HL-60 (cell line): ENCODE measurements around the gene CSMD2.

Experiments used
- DNase-seq, 2 experiments: peaks; one replicate each; pipeline ENCODE4 v3.0.0-alpha.2; 2010 to 2020; ENCODE audit warnings: low read depth in 1 of 2, low spot score in 1 of 2
- H3K27ac ChIP-seq: fragments of 250-450 bp; sonication (Bioruptor Pico); replicated peaks from 2 replicates; pipeline ENCODE4 v1.5.1; 2020; ENCODE audit warnings: mild to moderate bottlenecking, moderate library complexity
- H3K27me3 ChIP-seq: fragments of 250-450 bp; sonication (Bioruptor Pico); 2 replicates; pipeline ENCODE4 v1.5.1; 2021; ENCODE audit warnings: mild to moderate bottlenecking, moderate library complexity; ENCODE audit not compliant: insufficient read depth, poor library complexity, severe bottlenecking
- H3K4me3 ChIP-seq: replicated peaks from 2 replicates; pipeline ENCODE4 v1.5.1; 2011; ENCODE audit warnings: mild to moderate bottlenecking, control low read depth, low read length; ENCODE audit not compliant: insufficient read depth
- GABPA ChIP-seq: IDR thresholded peaks from 2 replicates; pipeline ENCODE4 v1.6.1; 2012; ENCODE audit warnings: low read depth
- POLR2AphosphoS5 ChIP-seq: IDR thresholded peaks from 2 replicates; pipeline ENCODE4 v1.6.1; 2012; ENCODE audit warnings: low read depth
- SPI1 ChIP-seq: IDR thresholded peaks from 2 replicates; pipeline ENCODE4 v1.6.1; 2012; ENCODE audit warnings: low read depth, mild to moderate bottlenecking, borderline replicate concordance
- TF ChIP-seq, protein P1 (sequence below): IDR thresholded peaks from one replicate; pipeline ENCODE4 v1.5.1; 2011; ENCODE audit warnings: low read length, control low read depth, inconsistent platforms; ENCODE audit not compliant: insufficient read depth
- TF ChIP-seq, protein P2 (sequence below): IDR thresholded peaks from 2 replicates; pipeline ENCODE4 v1.6.1; 2012; ENCODE audit warnings: low read depth; ENCODE audit not compliant: insufficient replicate concordance

The CSMD2 gene

DNA sequence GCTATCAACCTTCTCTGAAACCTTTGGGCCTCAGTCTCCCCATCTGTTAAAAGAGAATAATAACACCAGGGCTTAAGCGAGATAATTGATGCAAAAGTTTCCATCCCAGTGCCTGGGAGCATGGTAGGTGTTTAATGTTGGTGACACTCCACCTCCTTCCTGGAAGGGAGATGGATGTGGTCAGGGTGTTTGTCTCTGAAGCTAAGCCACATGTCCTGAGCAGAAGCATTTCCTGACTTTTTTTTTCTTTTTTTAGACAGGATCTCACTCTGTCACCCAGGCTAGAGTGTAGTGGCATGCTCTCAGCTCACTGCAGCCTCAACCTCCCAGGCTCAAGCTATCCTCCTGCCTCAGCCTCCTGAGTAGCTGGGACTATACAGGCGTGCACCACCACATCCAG is 373.8 kb downstream of the CSMD2 start:
- no peak for DNase-seq
- H3K4me3 ChIP-seq: no peak overlapping the region
- no peak overlapping the region for H3K27ac ChIP-seq
- no peak for TF ChIP-seq POLR2AphosphoS5
- TF ChIP-seq SPI1: no peak
- H3K27me3 ChIP-seq: no peaks in the 10 kb centered on the region

DNA sequence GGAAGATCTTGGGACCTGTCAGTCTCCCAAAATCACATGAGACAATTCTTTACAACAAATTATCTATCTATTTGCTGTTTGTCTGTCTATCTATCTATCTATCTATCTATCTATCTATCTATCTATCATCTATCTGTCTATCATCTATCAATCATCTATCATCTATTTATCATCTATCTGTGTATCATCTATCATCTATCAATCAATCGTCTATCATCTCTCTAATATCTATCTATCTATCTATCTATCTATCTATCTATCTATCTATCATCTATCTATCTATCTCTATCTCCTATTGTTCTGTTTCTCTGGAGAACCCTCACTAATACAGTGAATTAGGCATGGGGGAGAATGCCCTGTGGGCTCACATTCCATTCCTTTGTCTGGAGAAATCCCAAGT is 374.5 kb downstream of the CSMD2 start:
- Histone ChIP-seq H3K4me3 (no peak overlapping the region), H3K27me3 (no peaks in the 10 kb centered on the region), H3K27ac (no peak overlapping the region)
- TF ChIP-seq SPI1 (no peak), POLR2AphosphoS5 (no peak), GABPA (no peak)
- TF ChIP-seq, protein P1, sequence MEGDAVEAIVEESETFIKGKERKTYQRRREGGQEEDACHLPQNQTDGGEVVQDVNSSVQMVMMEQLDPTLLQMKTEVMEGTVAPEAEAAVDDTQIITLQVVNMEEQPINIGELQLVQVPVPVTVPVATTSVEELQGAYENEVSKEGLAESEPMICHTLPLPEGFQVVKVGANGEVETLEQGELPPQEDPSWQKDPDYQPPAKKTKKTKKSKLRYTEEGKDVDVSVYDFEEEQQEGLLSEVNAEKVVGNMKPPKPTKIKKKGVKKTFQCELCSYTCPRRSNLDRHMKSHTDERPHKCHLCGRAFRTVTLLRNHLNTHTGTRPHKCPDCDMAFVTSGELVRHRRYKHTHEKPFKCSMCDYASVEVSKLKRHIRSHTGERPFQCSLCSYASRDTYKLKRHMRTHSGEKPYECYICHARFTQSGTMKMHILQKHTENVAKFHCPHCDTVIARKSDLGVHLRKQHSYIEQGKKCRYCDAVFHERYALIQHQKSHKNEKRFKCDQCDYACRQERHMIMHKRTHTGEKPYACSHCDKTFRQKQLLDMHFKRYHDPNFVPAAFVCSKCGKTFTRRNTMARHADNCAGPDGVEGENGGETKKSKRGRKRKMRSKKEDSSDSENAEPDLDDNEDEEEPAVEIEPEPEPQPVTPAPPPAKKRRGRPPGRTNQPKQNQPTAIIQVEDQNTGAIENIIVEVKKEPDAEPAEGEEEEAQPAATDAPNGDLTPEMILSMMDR: no peak
- TF ChIP-seq, protein P2, sequence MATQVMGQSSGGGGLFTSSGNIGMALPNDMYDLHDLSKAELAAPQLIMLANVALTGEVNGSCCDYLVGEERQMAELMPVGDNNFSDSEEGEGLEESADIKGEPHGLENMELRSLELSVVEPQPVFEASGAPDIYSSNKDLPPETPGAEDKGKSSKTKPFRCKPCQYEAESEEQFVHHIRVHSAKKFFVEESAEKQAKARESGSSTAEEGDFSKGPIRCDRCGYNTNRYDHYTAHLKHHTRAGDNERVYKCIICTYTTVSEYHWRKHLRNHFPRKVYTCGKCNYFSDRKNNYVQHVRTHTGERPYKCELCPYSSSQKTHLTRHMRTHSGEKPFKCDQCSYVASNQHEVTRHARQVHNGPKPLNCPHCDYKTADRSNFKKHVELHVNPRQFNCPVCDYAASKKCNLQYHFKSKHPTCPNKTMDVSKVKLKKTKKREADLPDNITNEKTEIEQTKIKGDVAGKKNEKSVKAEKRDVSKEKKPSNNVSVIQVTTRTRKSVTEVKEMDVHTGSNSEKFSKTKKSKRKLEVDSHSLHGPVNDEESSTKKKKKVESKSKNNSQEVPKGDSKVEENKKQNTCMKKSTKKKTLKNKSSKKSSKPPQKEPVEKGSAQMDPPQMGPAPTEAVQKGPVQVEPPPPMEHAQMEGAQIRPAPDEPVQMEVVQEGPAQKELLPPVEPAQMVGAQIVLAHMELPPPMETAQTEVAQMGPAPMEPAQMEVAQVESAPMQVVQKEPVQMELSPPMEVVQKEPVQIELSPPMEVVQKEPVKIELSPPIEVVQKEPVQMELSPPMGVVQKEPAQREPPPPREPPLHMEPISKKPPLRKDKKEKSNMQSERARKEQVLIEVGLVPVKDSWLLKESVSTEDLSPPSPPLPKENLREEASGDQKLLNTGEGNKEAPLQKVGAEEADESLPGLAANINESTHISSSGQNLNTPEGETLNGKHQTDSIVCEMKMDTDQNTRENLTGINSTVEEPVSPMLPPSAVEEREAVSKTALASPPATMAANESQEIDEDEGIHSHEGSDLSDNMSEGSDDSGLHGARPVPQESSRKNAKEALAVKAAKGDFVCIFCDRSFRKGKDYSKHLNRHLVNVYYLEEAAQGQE: no peak
- DNase-seq: no peak

DNA sequence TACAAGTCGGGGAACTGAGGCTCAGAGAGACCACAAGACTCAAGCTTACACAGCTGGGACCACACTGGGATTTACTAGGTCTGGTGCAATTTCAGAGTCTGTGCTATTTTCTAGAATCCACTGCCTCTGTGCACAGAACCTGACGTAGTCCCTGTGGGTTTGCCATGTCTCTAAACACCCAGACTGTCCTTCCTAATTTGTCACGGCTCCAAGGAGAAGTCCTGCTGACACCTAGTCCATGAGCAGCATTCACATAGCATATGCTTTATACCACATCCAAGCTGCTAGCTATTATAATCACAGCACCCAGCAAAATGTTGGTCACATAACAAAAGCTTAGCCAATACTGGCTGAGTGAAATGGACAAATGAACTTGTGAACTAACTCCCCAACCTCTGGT is 380.2 kb downstream of the CSMD2 start:
- Histone ChIP-seq H3K27ac (no peak overlapping the region), H3K4me3 (no peak overlapping the region), H3K27me3 (no peaks in the 10 kb centered on the region)
- TF ChIP-seq GABPA: no peak
- TF ChIP-seq, protein P2: no peak
- TF ChIP-seq, protein P1: no peak
- TF ChIP-seq POLR2AphosphoS5: no peak
- no peak for TF ChIP-seq SPI1
- no peak for DNase-seq

DNA sequence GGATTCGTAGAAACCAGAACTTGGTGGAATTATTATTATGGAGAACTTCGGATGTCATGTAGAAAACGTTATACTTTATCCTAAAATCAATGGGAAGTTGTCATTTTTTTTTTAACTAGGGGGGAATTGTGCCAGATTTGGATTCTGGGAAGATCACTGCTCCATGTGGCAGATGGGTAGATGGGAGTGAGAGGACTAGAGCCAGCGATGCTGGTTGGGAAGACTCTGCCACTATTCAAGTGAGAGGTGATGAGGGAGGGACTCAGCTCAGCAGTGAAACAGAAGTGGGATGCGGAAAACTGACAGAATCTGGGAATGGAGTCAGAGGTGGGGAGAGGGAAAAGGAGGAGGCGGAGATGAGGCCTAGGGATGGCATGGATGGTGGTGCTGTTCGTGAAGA is 382.3 kb downstream of the CSMD2 start:
- Histone ChIP-seq H3K4me3 (no peak overlapping the region), H3K27me3 (no peaks in the 10 kb centered on the region), H3K27ac (no peak overlapping the region)
- TF ChIP-seq GABPA: no peak
- no peak for DNase-seq

DNA sequence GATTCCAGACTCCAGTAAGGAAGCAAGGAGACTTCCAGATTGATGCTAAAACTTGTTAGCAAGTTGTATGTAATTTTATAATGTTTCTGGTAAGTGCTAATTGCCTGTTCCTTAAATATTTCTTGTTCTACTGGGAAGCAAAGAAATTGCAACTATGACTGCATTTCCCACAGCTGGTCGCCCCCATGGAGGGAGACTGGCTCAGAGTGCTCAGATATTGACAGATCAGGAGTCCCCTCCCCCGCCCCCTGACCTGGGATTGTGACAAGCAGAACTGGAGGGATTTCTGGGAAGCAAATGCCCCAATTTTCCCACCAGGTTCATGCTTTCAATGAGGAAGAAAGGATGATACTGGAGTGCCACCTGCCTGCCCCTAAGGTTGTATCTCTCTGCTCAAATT is 383.4 kb downstream of the CSMD2 start:
- Histone ChIP-seq H3K4me3 (no peak overlapping the region), H3K27me3 (no peaks in the 10 kb centered on the region), H3K27ac (no peak overlapping the region)
- no peak for DNase-seq
- TF ChIP-seq GABPA (no peak), POLR2AphosphoS5 (no peak), SPI1 (no peak)
- TF ChIP-seq, protein P1: no peak
- TF ChIP-seq, protein P2: no peak
